Measurements from ENCODE around the gene ATP8A2. TPM values are rescaled to one million over a fixed set of nuclear protein-coding genes. Genes with fewer than 3 reads are reported as not detected.

The ATP8A2 gene
- total RNA-seq, 1 donor from 2014 or later, result 47.3 TPM

- no peak for DNase-seq
Measured at GRCh38 chr13:25632166-25632888, 260.6 kb downstream of the ATP8A2 start.

- no peak for DNase-seq
Measured at GRCh38 chr13:25633093-25633492, 261.3 kb downstream of the ATP8A2 start.

GRCh38 chr13:25645681-25646080 is 273.9 kb downstream of the ATP8A2 start:
- no peak for DNase-seq

- DNase-seq, result no peak
Measured at GRCh38 chr13:25649001-25649633, 277.3 kb downstream of the ATP8A2 start.

- no peak for DNase-seq
Measured at GRCh38 chr13:25652764-25653163, 281.0 kb downstream of the ATP8A2 start.

- no peak for DNase-seq
Measured at GRCh38 chr13:25654322-25654721, 282.5 kb downstream of the ATP8A2 start.

GRCh38 chr13:25657157-25657556 is 285.4 kb downstream of the ATP8A2 start:
- DNase-seq, result no peak

GRCh38 chr13:25659091-25659795 is 287.5 kb downstream of the ATP8A2 start:
- no peak for DNase-seq

GRCh38 chr13:25660996-25661395 is 289.2 kb downstream of the ATP8A2 start:
- no peak for DNase-seq

GRCh38 chr13:25662516-25662915 is 290.7 kb downstream of the ATP8A2 start:
- no peak for DNase-seq

- DNase-seq, result no peak
Measured at GRCh38 chr13:25668345-25668744, 296.6 kb downstream of the ATP8A2 start.

GRCh38 chr13:25673711-25674110 is 301.9 kb downstream of the ATP8A2 start:
- no peak for DNase-seq

GRCh38 chr13:25674371-25674770 is 302.6 kb downstream of the ATP8A2 start:
- no peak for DNase-seq

- no peak for DNase-seq
Measured at GRCh38 chr13:25675060-25675459, 303.3 kb downstream of the ATP8A2 start.

GRCh38 chr13:25677956-25678355 is 306.2 kb downstream of the ATP8A2 start:
- DNase-seq, result no peak

GRCh38 chr13:25678398-25678797 is 306.6 kb downstream of the ATP8A2 start:
- DNase-seq, result no peak

- DNase-seq, result no peak
Measured at GRCh38 chr13:25679159-25679558, 307.4 kb downstream of the ATP8A2 start.

GRCh38 chr13:25679936-25680335 is 308.2 kb downstream of the ATP8A2 start:
- no peak for DNase-seq

- no peak for DNase-seq
Measured at GRCh38 chr13:25682276-25682675, 310.5 kb downstream of the ATP8A2 start.

- no peak for DNase-seq
Measured at GRCh38 chr13:25683056-25683455, 311.3 kb downstream of the ATP8A2 start.

- no peak for DNase-seq
Measured at GRCh38 chr13:25683662-25684370, 312.0 kb downstream of the ATP8A2 start.

- DNase-seq, result no peak
Measured at GRCh38 chr13:25684491-25684890, 312.7 kb downstream of the ATP8A2 start.
